ENCODE data around the gene NFKBIL1.

GRCh38 chr6:31587791-31588777, 40.7 kb downstream of the NFKBIL1 start:
- TF ChIP-seq CTCF (IDR thresholded peaks at IDR 0.05; ENCODE audit: low read depth, low read length) (no peak), EZH2phosphoT487 (IDR thresholded peaks at IDR 0.05; ENCODE audit: low read depth) (no peak)

Measured in OCI-LY3 (cell line).